ENCODE data around the gene ASTE1. TPM values are rescaled to one million over a fixed set of nuclear protein-coding genes. Genes with fewer than 3 reads are reported as not detected.
A peak's percentile ranks its signal among the peaks of the same experiment; 100 is the strongest.

Gene ASTE1
- total and polyA plus RNA-seq, 2 donors (not counting 1 experiment from before 2014, with no cell fraction given): 6.3 to 6.6 TPM

DNA sequence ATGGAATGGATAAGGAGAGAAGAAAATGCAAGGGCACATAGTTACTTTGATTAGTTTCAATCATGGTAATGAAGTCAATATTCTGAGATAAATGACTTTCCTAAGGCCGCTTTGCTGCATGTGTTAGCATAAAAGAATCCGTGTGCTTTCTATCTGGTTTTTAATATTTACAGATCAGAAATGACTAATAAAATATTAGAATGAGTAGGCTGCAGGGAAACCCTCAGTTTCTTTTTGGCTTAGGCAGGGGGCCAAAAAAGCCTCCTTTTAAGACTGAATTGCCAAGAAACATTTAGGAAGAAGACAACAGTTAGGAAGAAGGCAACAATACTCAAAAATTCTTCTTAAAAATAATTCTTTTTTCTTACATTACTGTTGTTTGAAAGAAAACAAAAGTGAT lies 11.7 kb upstream of the ASTE1 start:
- no peak overlapping the region for H3K27ac ChIP-seq (ENCODE audit: insufficient read depth, low read length)
- H3K9ac ChIP-seq (ENCODE audit: insufficient read depth, low read length): no peak overlapping the region
- no peaks in the 10 kb centered on the region for H3K27me3 ChIP-seq (ENCODE audit: control insufficient read depth, insufficient read depth, low read length)
- H2AFZ ChIP-seq (ENCODE audit: low read length): no peak overlapping the region
- H3K79me2 ChIP-seq (ENCODE audit: control insufficient read depth, insufficient read depth, low read length): no peaks in the 10 kb centered on the region
- H3K36me3 ChIP-seq (ENCODE audit: control insufficient read depth, insufficient read depth, low read length): no peaks in the 10 kb centered on the region
- TF ChIP-seq, protein P1, sequence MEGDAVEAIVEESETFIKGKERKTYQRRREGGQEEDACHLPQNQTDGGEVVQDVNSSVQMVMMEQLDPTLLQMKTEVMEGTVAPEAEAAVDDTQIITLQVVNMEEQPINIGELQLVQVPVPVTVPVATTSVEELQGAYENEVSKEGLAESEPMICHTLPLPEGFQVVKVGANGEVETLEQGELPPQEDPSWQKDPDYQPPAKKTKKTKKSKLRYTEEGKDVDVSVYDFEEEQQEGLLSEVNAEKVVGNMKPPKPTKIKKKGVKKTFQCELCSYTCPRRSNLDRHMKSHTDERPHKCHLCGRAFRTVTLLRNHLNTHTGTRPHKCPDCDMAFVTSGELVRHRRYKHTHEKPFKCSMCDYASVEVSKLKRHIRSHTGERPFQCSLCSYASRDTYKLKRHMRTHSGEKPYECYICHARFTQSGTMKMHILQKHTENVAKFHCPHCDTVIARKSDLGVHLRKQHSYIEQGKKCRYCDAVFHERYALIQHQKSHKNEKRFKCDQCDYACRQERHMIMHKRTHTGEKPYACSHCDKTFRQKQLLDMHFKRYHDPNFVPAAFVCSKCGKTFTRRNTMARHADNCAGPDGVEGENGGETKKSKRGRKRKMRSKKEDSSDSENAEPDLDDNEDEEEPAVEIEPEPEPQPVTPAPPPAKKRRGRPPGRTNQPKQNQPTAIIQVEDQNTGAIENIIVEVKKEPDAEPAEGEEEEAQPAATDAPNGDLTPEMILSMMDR (conservative IDR thresholded peaks at IDR 0.05 in 1 of 2, IDR thresholded peaks at IDR 0.05 in 1 of 2; ENCODE audit: low read depth in 1 of 2, low read length in 2 of 2): no peak
- TF ChIP-seq EZH2 (IDR thresholded peaks at IDR 0.05; ENCODE audit: low read length, missing control alignments): no peak
- no peak overlapping the region for H3K4me3 ChIP-seq (replicated peaks in 1 of 4; ENCODE audit: control extremely low read depth in 1 of 4, insufficient read depth in 1 of 4, low read depth in 3 of 4, low read length in 4 of 4)
- H4K20me1 ChIP-seq (ENCODE audit: control insufficient read depth, extremely low read depth, insufficient read depth, low read length): no peaks in the 10 kb centered on the region
- no peak overlapping the region for H3K4me2 ChIP-seq (ENCODE audit: extremely low read depth, insufficient read depth, low read length)
- peaks cover 6% of the 10 kb centered on the region for H3K4me1 ChIP-seq (ENCODE audit: control insufficient read depth, extremely low read depth, insufficient read depth, low read length)
- H3K9me3 ChIP-seq (ENCODE audit: control insufficient read depth, insufficient read depth, low read depth, low read length): no peaks in the 10 kb centered on the region
- peak; percentile 33 to 46 for DNase-seq (ENCODE audit: low read depth in 2 of 2)

DNA sequence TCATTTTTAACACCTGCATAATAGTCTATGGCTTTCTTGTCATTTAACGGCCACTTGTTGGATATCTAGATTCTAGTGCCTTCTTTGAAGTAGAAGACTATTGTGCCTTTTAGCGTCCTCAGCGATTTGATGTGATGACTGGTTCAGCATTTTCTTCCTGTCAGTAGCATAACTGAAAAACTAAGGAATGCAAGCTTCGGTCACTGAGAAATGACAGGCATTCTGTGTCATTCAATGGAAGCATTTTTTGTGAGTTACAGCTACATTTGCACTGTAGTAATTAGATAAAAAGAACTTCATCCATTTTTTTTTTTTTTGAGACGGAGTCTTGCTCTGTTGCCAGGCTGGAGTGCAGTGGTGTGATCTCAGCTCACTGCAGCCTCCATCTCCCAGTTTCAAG lies 10.4 kb upstream of the ASTE1 start:
- no peak for TF ChIP-seq EZH2 (IDR thresholded peaks at IDR 0.05; ENCODE audit: low read length, missing control alignments)
- TF ChIP-seq, protein P1 (conservative IDR thresholded peaks at IDR 0.05 in 1 of 2, IDR thresholded peaks at IDR 0.05 in 1 of 2; ENCODE audit: low read depth in 1 of 2, low read length in 2 of 2): no peak
- Histone ChIP-seq H3K9me3 (ENCODE audit: control insufficient read depth, insufficient read depth, low read depth, low read length) (no peaks in the 10 kb centered on the region), H3K36me3 (ENCODE audit: control insufficient read depth, insufficient read depth, low read length) (no peaks in the 10 kb centered on the region), H4K20me1 (ENCODE audit: control insufficient read depth, extremely low read depth, insufficient read depth, low read length) (no peaks in the 10 kb centered on the region), H3K4me1 (ENCODE audit: control insufficient read depth, extremely low read depth, insufficient read depth, low read length) (peaks cover 6% of the 10 kb centered on the region), H3K27me3 (ENCODE audit: control insufficient read depth, insufficient read depth, low read length) (no peaks in the 10 kb centered on the region), H3K9ac (ENCODE audit: insufficient read depth, low read length) (no peak overlapping the region), H3K27ac (ENCODE audit: insufficient read depth, low read length) (no peak overlapping the region), H3K79me2 (ENCODE audit: control insufficient read depth, insufficient read depth, low read length) (no peaks in the 10 kb centered on the region), H3K4me2 (ENCODE audit: extremely low read depth, insufficient read depth, low read length) (no peak overlapping the region), H2AFZ (ENCODE audit: low read length) (no peak overlapping the region), H3K4me3 (replicated peaks in 1 of 4; ENCODE audit: control extremely low read depth in 1 of 4, insufficient read depth in 1 of 4, low read depth in 3 of 4, low read length in 4 of 4) (no peak overlapping the region)
- DNase-seq (ENCODE audit: low read depth in 2 of 2): peak in 1 of 2 donors; percentile 74

- peak; percentile 70 to 89 for DNase-seq (ENCODE audit: low read depth in 2 of 2)
- TF ChIP-seq, protein P1 (conservative IDR thresholded peaks at IDR 0.05 in 1 of 2, IDR thresholded peaks at IDR 0.05 in 1 of 2; ENCODE audit: low read depth in 1 of 2, low read length in 2 of 2): no peak
- no peak for TF ChIP-seq EZH2 (IDR thresholded peaks at IDR 0.05; ENCODE audit: low read length, missing control alignments)
- no peaks in the 10 kb centered on the region for H3K27me3 ChIP-seq (ENCODE audit: control insufficient read depth, insufficient read depth, low read length)
- H3K4me3 ChIP-seq (replicated peaks in 1 of 4; ENCODE audit: control extremely low read depth in 1 of 4, insufficient read depth in 1 of 4, low read depth in 3 of 4, low read length in 4 of 4): no peak overlapping the region
- H3K9me3 ChIP-seq (ENCODE audit: control insufficient read depth, insufficient read depth, low read depth, low read length): no peaks in the 10 kb centered on the region
- H2AFZ ChIP-seq (ENCODE audit: low read length): no peak overlapping the region
- no peaks in the 10 kb centered on the region for H3K36me3 ChIP-seq (ENCODE audit: control insufficient read depth, insufficient read depth, low read length)
- no peaks in the 10 kb centered on the region for H4K20me1 ChIP-seq (ENCODE audit: control insufficient read depth, extremely low read depth, insufficient read depth, low read length)
- H3K4me2 ChIP-seq (ENCODE audit: extremely low read depth, insufficient read depth, low read length): peak overlapping the region; percentile 19
- H3K79me2 ChIP-seq (ENCODE audit: control insufficient read depth, insufficient read depth, low read length): no peaks in the 10 kb centered on the region
- H3K4me1 ChIP-seq (ENCODE audit: control insufficient read depth, extremely low read depth, insufficient read depth, low read length): peaks cover 6% of the 10 kb centered on the region
- no peak overlapping the region for H3K27ac ChIP-seq (ENCODE audit: insufficient read depth, low read length)
- no peak overlapping the region for H3K9ac ChIP-seq (ENCODE audit: insufficient read depth, low read length)
Measured at GRCh38 chr3:131036200-131036816, 9.7 kb upstream of the ASTE1 start.
